Measurements from ENCODE around the gene R3HDM2. TPM values are rescaled to one million over a fixed set of nuclear protein-coding genes. Genes with fewer than 3 reads are reported as not detected.

The R3HDM2 gene
- total RNA-seq, 2 experiments from 2014 or later: 59.0 to 61.7 TPM

DNA sequence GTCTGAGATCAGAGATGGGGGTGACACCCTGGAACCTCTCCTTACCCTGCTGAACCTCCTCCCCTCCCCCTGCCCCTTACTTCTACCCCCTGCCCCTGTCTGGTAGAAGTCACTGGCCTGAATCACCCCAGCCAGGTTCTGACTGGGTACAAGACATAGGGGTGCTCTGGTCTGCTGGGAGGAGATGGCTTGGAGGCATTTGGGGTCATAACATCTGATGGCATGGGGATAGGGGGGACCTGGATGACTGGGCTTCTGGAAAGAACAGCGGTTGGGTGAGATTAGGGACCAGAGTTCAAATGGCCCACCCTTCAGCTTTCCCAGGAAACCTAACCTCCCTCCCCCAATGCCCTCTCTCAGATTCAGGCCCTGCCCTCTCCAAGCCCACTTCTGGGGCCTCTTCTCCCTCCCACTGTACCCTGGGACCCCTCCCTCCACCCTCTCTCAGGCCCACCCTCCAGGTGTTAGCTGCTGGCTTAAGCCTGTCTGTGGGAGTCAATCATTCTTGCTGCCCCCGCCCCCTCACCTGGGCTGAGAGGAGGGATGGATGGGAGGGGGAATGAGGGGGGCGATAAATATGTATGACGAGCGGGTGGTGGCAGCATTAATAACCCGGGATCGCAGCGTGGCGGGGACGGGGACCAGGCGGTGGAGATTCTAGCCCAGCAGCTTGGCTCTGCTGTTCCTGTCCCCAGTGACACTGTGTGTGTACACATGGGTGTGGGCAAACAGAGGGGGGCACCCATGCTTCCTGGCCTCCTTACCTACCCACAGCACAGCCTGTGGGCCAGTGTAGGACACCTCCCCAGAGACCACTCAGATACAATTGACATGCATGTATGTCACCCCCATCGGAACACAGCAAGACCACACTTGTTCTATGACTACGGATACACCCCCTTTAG, 208.3 kb downstream of the R3HDM2 start:
- no peaks in the 10 kb centered on the region for H3K36me3 Mint-ChIP-seq (ENCODE audit: low read depth)
- H3K4me1 Mint-ChIP-seq (ENCODE audit: low read depth): peaks cover 65% of the 10 kb centered on the region
- ATAC-seq: no peak
- H3K27ac Mint-ChIP-seq: no peak overlapping the region
- H3K9me3 Mint-ChIP-seq (ENCODE audit: insufficient read depth): no peaks in the 10 kb centered on the region
- CTCF ChIA-PET: interaction anchor here (1.0 to 13.5 kb wide), 3 partner anchors 8 to 19 kb away, joined by 3 to 389 read pairs (median 167); a partner anchor contains a TSS
- POLR2A ChIA-PET: interaction anchor here (1.2 kb wide), 1 partner anchor 15 kb away, joined by 7 read pairs; a partner anchor contains a TSS
- no peak overlapping the region for H3K4me3 Mint-ChIP-seq
- H3K27me3 Mint-ChIP-seq (ENCODE audit: low read depth): peaks cover 80% of the 10 kb centered on the region
- DNase-seq: no peak

DNA sequence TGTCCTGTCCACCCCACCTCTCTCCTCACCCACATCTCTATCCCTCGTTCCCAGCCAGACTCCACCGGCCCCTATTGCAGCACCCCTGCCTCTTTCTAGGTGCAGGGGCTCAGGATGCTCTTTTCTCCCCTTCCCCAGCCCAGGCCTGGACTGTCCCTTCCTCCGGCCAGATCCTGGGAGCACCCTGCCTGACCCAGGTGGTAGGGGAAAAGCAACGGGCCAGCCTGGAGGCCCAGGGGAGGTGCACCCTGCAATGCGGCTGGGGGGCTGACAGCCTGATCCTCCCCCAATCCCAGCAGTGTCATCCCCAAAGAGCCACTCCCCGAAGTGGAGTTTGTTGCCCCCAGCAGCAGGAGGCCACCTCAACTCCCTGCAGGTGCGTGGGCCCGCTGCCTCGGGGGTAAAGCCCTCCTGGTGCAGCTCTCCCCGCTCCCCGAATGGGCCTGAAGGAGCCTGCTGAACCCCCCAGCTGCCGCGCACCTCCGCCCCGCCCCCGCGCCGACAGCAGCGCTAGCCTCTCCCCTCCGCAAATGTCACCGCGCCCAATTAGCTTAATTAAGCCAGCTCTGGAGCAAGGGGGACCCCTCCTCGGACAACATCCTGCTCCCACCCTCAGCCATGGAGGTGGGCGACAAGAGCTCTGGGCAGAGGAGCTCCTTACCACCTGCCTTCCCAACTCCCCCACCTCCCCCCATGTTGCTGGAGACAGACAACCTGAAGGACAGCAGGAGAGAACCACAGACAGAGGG, 209.5 kb downstream of the R3HDM2 start:
- Mint-ChIP-seq H3K27ac (no peak overlapping the region), H3K4me3 (no peak overlapping the region), H3K36me3 (ENCODE audit: low read depth) (no peaks in the 10 kb centered on the region), H3K4me1 (ENCODE audit: low read depth) (peaks cover 60% of the 10 kb centered on the region), H3K9me3 (ENCODE audit: insufficient read depth) (no peaks in the 10 kb centered on the region), H3K27me3 (ENCODE audit: low read depth) (peaks cover 77% of the 10 kb centered on the region)
- CTCF ChIA-PET: interaction anchor here (13.5 kb wide), 1 partner anchor 20 kb away, joined by 389 read pairs; a partner anchor contains a TSS
- DNase-seq: no peak
- ATAC-seq: no peak
- POLR2A ChIA-PET: no interaction called here

DNA sequence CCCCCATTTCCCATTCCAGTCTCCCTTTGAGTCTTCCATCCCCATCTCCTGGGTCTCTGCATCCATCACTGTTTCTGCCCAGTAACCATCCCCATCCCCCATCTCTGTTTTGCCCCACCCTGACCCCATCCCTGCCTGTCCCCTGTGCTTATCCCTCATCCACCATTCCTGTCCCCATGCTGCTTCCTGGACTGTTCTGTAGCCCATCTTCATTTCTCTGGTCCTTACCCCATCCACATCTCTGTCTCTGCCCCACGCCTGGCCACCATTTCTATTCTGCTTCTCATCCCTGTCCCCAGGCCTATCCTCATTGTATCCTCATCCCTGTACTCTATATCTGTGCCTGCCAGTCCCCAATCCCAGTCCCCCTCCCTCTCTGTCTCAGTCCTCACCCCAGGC, 210.1 kb downstream of the R3HDM2 start:
- no peaks in the 10 kb centered on the region for H3K36me3 Mint-ChIP-seq (ENCODE audit: low read depth)
- DNase-seq (no peak), ATAC-seq (no peak)
- ChIA-PET POLR2A (no interaction called here), CTCF (no interaction called here)
- H3K4me3 Mint-ChIP-seq: no peak overlapping the region
- H3K4me1 Mint-ChIP-seq (ENCODE audit: low read depth): peaks cover 58% of the 10 kb centered on the region
- H3K27ac Mint-ChIP-seq: no peak overlapping the region
- no peaks in the 10 kb centered on the region for H3K9me3 Mint-ChIP-seq (ENCODE audit: insufficient read depth)
- peaks cover 77% of the 10 kb centered on the region for H3K27me3 Mint-ChIP-seq (ENCODE audit: low read depth)

DNA sequence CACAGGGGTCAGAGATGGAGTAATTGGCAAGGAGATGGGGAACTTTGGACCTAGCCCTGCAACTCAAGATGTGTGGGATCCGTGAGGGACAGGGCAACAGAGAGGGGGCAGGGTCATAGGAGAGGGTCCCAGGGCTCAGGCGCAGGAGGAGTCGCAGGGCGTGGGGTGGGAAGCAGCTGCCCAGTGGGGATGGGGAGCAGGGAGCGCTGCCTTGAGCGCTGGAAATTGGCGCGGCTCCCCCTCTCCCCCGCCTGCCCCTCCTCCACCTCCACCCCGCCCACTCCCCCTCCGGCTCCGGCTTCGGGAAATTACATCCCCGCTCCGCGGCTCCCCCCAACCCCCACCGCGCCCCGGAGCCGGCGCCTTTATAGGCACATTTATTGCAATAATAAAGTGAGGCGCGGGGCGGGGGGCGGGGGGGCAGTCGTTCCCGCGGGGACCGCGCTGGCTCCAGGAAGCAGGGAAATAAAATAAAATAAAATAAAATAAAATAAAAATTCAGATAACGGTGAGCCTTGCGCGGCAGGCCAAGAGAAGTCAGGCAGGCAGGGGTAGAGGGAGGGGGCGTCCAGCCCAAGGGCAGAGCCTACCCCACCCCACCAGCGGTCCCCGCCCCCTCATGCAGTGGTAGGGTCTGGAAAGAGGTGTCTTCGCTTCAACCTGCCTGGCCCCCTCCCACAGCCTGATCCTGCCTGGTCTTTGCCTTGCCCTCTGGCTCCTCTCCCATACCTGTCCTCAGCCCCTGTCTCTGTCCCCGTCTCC, 210.7 kb downstream of the R3HDM2 start:
- DNase-seq: no peak
- ATAC-seq: no peak
- Mint-ChIP-seq H3K27me3 (ENCODE audit: low read depth) (peaks cover 79% of the 10 kb centered on the region), H3K27ac (no peak overlapping the region), H3K4me3 (no peak overlapping the region), H3K4me1 (ENCODE audit: low read depth) (peaks cover 59% of the 10 kb centered on the region), H3K9me3 (ENCODE audit: insufficient read depth) (no peaks in the 10 kb centered on the region), H3K36me3 (ENCODE audit: low read depth) (no peaks in the 10 kb centered on the region)
- POLR2A ChIA-PET: no interaction called here
- CTCF ChIA-PET: interaction anchor here (1.4 kb wide), 2 partner anchors 19 to 23 kb away, joined by 9 to 11 read pairs; no protein-coding TSS in a partner anchor

DNA sequence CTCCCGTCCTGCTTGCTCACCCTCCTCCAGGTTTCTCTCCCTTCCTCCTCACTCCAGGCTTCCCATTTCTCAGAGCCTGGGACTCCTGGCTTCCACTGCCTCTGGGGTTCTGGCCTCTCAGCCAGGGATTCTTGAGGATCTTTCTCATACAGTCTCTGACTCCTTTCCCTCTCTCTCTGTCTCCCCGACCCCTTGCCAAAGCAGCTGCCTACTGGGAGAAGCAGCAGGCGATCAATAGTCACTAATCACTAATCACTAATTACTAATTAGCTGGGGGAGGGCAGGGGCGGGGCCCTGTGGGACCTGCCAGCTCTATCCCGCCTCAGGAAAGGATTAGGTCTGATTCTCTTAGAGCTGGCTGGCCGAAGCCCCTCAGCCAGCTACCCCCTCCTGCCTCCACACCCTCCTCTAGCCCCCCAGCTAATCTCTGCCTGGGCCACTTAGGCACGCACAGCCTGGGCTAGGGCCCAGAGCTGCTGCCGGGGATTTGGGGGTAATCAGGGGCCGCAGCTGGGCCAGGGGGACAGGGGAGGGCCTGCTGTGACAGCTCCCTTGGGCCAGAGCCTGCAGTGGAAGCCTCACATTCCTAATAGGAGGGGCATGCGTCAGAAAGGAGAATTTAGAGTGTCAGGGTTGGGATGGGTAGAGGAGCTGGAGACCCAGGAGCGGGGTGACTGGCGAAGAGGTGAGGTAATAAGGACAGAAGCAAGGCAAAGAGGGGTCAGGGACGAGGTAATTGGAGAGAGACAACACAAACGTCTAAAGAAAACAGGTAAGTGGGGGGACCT, 211.4 kb downstream of the R3HDM2 start:
- Mint-ChIP-seq H3K9me3 (ENCODE audit: insufficient read depth) (no peaks in the 10 kb centered on the region), H3K4me1 (ENCODE audit: low read depth) (peaks cover 61% of the 10 kb centered on the region), H3K27me3 (ENCODE audit: low read depth) (peaks cover 82% of the 10 kb centered on the region), H3K27ac (no peak overlapping the region), H3K4me3 (no peak overlapping the region), H3K36me3 (ENCODE audit: low read depth) (no peaks in the 10 kb centered on the region)
- ATAC-seq (no peak), DNase-seq (no peak)
- POLR2A ChIA-PET: no interaction called here
- CTCF ChIA-PET: interaction anchor here (1.4 kb wide), 2 partner anchors 19 to 23 kb away, joined by 9 to 11 read pairs; no protein-coding TSS in a partner anchor

DNA sequence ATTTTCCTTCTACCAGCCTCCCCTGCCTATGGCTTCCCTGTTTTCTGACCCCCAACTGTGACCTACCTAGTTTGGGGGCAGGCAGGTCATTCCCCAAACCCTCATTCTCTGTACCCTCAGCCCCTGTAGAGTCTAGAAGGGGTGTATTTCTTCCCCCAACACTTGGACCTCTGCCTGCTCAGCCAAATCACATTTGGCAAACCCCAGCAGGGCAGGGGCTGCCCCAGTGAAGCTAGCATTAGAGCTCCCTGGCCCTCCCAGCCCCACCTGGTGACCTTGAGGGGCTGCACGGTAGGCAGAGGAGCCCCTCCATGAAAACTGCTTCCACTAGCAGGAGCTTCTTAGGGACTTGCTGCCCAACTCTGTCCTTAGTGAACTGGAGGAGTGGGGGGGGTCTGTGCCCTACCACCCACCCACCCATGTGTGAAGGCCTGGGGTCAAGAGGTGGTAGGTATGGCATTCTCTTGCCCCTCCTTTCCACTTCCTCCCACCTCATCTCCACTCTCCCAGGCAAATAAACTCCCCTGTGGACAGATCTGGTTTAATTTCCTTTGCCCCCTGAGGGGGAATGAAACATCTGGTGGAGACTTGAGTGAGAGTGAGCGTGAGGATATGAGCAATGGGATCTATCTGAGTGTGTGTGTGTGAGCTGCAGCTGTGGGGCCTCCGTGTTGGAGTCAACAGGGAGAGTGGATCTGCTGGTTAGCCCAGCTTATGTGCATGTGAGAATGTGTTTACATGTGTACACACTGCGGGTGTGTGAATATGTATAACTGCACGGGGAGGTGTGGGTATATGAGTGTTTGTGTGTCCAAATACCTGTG, 212.6 kb downstream of the R3HDM2 start:
- CTCF ChIA-PET: interaction anchor here (0.9 to 2.2 kb wide), 2 partner anchors 11 to 25 kb away, joined by 3 to 15 read pairs; partner anchors contain the start of gene SHMT2
- no peaks in the 10 kb centered on the region for H3K9me3 Mint-ChIP-seq (ENCODE audit: insufficient read depth)
- H3K27me3 Mint-ChIP-seq (ENCODE audit: low read depth): peaks cover 86% of the 10 kb centered on the region
- H3K4me1 Mint-ChIP-seq (ENCODE audit: low read depth): peaks cover 61% of the 10 kb centered on the region
- ATAC-seq (no peak), DNase-seq (no peak)
- H3K36me3 Mint-ChIP-seq (ENCODE audit: low read depth): no peaks in the 10 kb centered on the region
- no peak overlapping the region for H3K4me3 Mint-ChIP-seq
- POLR2A ChIA-PET: no interaction called here
- no peak overlapping the region for H3K27ac Mint-ChIP-seq

DNA sequence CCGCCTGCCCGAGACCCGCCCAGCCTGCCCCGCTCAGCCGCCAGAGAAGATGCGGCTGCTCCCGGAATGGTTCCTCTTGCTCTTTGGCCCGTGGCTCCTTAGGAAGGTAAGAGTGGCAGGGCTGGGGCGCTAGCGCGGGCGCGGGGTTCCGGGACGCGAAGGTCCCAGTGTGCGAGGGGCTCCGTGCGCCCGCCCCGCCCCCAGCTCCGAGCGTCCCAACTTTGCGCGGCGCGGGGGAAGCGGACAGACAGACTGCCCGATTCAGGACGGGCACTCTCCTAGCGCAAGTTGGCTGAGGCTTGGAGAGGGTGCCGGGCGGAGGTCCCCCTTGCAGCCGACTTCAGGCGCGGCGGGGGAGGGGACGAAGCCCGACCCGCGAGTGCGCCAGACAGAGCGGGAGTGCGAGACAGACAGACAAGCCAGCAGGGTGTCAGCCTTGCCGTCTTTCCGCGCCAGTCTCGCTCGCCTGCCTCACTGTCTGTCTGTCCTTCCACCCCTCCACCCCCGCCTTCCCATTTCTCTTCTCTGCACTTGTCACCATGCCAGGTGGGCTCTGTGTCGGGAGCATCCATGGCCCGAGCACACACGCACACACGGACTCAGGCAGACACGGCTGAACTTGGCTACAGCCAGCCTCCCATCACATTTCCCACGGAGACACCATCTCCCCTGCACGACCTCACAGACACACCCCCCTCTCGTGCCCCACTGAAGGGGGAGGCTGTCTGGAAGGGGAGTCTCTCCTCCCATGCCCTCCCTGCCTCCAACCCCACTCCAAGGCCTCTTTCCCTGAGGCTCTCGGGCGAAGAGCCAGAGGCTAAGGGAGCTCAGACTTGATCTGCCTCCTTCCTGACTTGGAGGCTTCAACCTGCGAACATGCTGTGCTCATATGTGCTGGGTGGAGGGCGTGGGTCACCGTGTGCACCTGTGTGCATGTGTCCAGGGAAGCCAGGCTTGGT, 213.6 kb downstream of the R3HDM2 start:
- Mint-ChIP-seq H3K27ac (no peak overlapping the region), H3K4me3 (peak overlapping the region; percentile 69), H3K4me1 (ENCODE audit: low read depth) (peaks cover 51% of the 10 kb centered on the region), H3K36me3 (ENCODE audit: low read depth) (no peaks in the 10 kb centered on the region), H3K9me3 (ENCODE audit: insufficient read depth) (no peaks in the 10 kb centered on the region), H3K27me3 (ENCODE audit: low read depth) (peaks cover 76% of the 10 kb centered on the region)
- ChIA-PET POLR2A (no interaction called here), CTCF (interaction anchor here (0.7 to 2.2 kb wide), 4 partner anchors 12 to 242 kb away, joined by 3 to 15 read pairs (median 3); partner anchors contain the start of genes GLI1 and SHMT2)
- DNase-seq: no peak
- peak; percentile 6 for ATAC-seq

DNA sequence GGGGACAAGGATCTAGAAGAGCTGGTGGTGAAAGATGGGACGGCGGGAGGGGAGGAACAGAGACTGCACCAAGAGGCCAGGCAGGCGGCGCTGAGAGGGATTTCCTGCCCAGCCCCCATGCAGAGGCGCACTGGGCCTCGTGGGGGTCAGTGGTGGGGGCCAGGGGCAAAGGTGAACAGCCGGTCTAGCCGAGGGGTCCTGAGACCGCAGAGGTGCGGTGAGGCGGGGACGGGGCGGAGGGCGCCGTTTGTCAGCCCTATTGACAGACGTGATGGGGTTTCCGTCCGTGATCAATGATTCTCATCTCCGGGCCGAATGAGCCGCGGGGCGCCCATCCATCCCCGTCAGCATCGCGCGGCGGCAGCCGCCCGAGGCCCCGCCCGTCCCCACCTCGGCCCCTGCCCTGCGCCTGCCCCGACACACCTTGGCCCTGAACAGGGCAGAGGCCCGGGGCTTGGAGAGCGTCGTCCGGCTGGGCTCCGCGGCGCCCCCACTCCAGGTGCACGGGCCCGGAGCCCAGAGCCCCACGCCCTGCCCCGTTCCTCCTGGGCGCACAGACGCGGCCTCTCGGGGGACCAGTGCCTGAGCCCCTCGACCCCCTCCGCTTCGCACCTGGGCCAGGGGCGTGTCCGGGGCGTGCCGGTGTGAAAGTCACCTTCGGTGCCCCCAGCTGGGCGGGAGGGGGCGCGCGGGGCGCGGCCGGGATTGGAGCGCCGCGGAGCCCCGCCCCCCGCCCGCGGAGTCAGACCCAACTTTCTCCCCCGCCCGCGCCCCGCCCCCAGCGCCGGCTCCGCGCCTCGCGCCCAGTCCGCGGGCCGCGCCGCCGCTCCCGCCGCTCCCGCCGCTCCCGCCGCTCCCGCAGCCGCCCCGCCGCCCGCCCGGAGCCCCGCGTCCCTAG, 214.6 kb downstream of the R3HDM2 start, which contains the start of gene NXPH4:
NXPH4 (plus strand) TSS at position 781 of the 898 bp plus-strand sequence. CDS start 176 bp downstream, outside the sequence.
- H3K36me3 Mint-ChIP-seq (ENCODE audit: low read depth): no peaks in the 10 kb centered on the region

DNA sequence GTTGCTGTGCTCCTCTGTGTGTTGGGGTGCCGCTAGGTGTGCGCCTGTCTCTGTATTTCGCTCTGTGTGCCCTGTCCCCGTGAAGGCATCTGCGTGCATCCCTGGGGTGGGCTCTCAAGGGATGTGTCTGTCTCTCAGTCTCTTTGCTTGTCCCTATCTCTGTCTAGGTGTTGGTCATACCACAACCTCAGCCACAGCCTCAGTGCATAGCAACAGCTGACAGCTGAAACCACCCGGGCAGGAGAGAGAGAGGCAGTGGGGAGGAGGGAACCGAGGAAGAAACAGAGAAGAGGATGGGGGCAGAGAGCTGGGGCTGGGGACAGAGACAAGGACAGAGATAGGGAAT, 215.2 kb downstream of the R3HDM2 start:
- ChIA-PET POLR2A (interaction anchor here (0.8 kb wide), 1 partner anchor 11 kb away, joined by 3 read pairs; no protein-coding TSS in a partner anchor), CTCF (interaction anchor here (4.3 kb wide), 2 partner anchors 11 to 25 kb away, joined by 167 to 246 read pairs; partner anchors contain the start of gene SHMT2)
- peak overlapping the region; percentile 64 for H3K4me3 Mint-ChIP-seq
- peak; percentile 73 for DNase-seq
- peak; percentile 31 for ATAC-seq
- no peaks in the 10 kb centered on the region for H3K36me3 Mint-ChIP-seq (ENCODE audit: low read depth)
- no peak overlapping the region for H3K27ac Mint-ChIP-seq
- H3K27me3 Mint-ChIP-seq (ENCODE audit: low read depth): peaks cover 60% of the 10 kb centered on the region
- H3K9me3 Mint-ChIP-seq (ENCODE audit: insufficient read depth): no peaks in the 10 kb centered on the region
- H3K4me1 Mint-ChIP-seq (ENCODE audit: low read depth): peaks cover 37% of the 10 kb centered on the region

More for the DNA sequence above, 214.6 kb downstream of the R3HDM2 start, which contains the start of gene NXPH4:
- ChIA-PET POLR2A (interaction anchor here (0.8 kb wide), 1 partner anchor 11 kb away, joined by 3 read pairs; no protein-coding TSS in a partner anchor), CTCF (interaction anchor here (0.7 to 4.3 kb wide), 5 partner anchors 11 to 243 kb away, joined by 3 to 246 read pairs (median 15); partner anchors contain the start of genes GLI1 and SHMT2)
- Mint-ChIP-seq H3K4me3 (peak within 1 kb of the TSS; percentile 69), H3K27ac (no peak within 1 kb of the TSS), H3K27me3 (ENCODE audit: low read depth) (peaks cover 67% of the 10 kb centered on the region), H3K4me1 (ENCODE audit: low read depth) (peaks cover 43% of the 10 kb centered on the region), H3K9me3 (ENCODE audit: insufficient read depth) (no peaks in the 10 kb centered on the region)
- ATAC-seq (peak; percentile 38), DNase-seq (peak; percentile 58)
